H1 (cell line): ENCODE measurements around the gene CELF1. TPM values are rescaled to one million over a fixed set of nuclear protein-coding genes. Genes with fewer than 3 reads are reported as not detected.

Experiments
- CREB1 ChIP-seq: IDR thresholded peaks from 2 replicates; pipeline ENCODE4 v1.6.1; 2012; ENCODE audit warnings: inconsistent platforms
- GABPA ChIP-seq: IDR thresholded peaks from 2 replicates; pipeline ENCODE4 v1.6.1; 2011; ENCODE audit warnings: mild to moderate bottlenecking, low read length, moderate library complexity, borderline replicate concordance; ENCODE audit not compliant: insufficient read depth
- JUN ChIP-seq: IDR thresholded peaks from 2 replicates; pipeline ENCODE4 v1.6.1; 2011; ENCODE audit warnings: low read depth, mild to moderate bottlenecking, improper control_type of control experiment, low read length
- JUND ChIP-seq: IDR thresholded peaks from 2 replicates; pipeline ENCODE4 v1.6.1; 2011; ENCODE audit warnings: mild to moderate bottlenecking, improper control_type of control experiment, low read length
- POLR2A ChIP-seq, 2 experiments: IDR thresholded peaks; 1 replicate in 1 of 2; 2 replicates in 1 of 2; pipeline ENCODE4 v1.6.1; 2011; ENCODE audit warnings: low read depth in 2 of 2, low read length in 2 of 2, mild to moderate bottlenecking in 2 of 2; ENCODE audit errors: control extremely low read depth in 1 of 2
- RNF2 ChIP-seq: fragments of 200-900, 300-1000 bp; sonication (generic); IDR thresholded peaks from 2 replicates; pipeline ENCODE4 v1.7.1; 2016; ENCODE audit warnings: borderline replicate concordance, low read depth, mild to moderate bottlenecking, antibody characterized with exemption, low read length; ENCODE audit not compliant: poor library complexity, severe bottlenecking; ENCODE audit errors: missing control alignments
- SAP30 ChIP-seq: fragments of 300-600 bp; sonication (generic); IDR thresholded peaks from 2 replicates; pipeline ENCODE4 v1.7.1; 2012; ENCODE audit warnings: low read length, moderate library complexity, mild to moderate bottlenecking, inconsistent platforms; ENCODE audit not compliant: insufficient read depth, insufficient replicate concordance
- polyA plus RNA-seq, 7 experiments: library from polyadenylated mRNA; depleted of rRNA in 3 of 7; stranded (reverse) in 5 of 7; unstranded in 2 of 7; fragments of >200 nt in 5 of 7; fragments of 200-250 nt in 2 of 7; gene quantifications; 1 replicate in 5 of 7; 2 replicates in 1 of 7; 4 replicates in 1 of 7; pipeline versions ENCODE4 v1.2.1 to v1.2.3, GENCODE V29; 2011 to 2013; ENCODE audit warnings: missing spikeins in 2 of 7, mixed read lengths in 2 of 7
- total RNA-seq: library from RNA; stranded (reverse); fragmentation: NEBNext Ultra II Directional; extraction: Animal tissue kit (Norgen Biotek cat#: 25700); gene quantifications from 2 replicates; pipeline ENCODE4 v1.2.1, GENCODE V29; 2021
- TF ChIP-seq, protein P1 (sequence below): fragments of 300-600 bp; sonication (generic); IDR thresholded peaks from 2 replicates; pipeline ENCODE4 v1.7.1; 2012; ENCODE audit warnings: low read length, moderate library complexity, mild to moderate bottlenecking, inconsistent platforms; ENCODE audit not compliant: insufficient replicate concordance

Gene CELF1
- total and polyA plus RNA-seq, 2 of the 8 experiments (the other 6 are each of a cell fraction or from before 2014, with no cell fraction given), result 131 to 197 TPM

DNA sequence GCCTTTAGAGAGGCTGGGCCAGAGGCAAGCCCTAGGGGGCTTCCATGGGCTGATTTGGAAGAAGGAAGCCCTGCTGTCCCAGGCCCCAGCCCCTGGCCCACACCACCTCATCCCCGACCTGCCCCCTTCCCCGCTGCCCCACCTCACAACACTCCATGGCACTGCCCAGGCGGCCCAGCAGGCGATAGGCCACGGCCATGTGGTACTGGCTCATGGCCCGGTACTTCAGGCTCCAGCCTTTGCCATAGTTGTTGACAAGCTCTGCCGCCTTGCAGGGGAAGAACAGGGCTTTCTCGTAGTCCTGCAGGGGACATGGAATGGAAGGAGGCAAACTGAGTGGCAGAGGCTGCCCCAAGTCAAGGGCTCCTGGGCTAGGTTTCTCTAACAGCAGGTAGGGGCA, 110.4 kb downstream of the CELF1 start (continued):
- TF ChIP-seq, protein P1, sequence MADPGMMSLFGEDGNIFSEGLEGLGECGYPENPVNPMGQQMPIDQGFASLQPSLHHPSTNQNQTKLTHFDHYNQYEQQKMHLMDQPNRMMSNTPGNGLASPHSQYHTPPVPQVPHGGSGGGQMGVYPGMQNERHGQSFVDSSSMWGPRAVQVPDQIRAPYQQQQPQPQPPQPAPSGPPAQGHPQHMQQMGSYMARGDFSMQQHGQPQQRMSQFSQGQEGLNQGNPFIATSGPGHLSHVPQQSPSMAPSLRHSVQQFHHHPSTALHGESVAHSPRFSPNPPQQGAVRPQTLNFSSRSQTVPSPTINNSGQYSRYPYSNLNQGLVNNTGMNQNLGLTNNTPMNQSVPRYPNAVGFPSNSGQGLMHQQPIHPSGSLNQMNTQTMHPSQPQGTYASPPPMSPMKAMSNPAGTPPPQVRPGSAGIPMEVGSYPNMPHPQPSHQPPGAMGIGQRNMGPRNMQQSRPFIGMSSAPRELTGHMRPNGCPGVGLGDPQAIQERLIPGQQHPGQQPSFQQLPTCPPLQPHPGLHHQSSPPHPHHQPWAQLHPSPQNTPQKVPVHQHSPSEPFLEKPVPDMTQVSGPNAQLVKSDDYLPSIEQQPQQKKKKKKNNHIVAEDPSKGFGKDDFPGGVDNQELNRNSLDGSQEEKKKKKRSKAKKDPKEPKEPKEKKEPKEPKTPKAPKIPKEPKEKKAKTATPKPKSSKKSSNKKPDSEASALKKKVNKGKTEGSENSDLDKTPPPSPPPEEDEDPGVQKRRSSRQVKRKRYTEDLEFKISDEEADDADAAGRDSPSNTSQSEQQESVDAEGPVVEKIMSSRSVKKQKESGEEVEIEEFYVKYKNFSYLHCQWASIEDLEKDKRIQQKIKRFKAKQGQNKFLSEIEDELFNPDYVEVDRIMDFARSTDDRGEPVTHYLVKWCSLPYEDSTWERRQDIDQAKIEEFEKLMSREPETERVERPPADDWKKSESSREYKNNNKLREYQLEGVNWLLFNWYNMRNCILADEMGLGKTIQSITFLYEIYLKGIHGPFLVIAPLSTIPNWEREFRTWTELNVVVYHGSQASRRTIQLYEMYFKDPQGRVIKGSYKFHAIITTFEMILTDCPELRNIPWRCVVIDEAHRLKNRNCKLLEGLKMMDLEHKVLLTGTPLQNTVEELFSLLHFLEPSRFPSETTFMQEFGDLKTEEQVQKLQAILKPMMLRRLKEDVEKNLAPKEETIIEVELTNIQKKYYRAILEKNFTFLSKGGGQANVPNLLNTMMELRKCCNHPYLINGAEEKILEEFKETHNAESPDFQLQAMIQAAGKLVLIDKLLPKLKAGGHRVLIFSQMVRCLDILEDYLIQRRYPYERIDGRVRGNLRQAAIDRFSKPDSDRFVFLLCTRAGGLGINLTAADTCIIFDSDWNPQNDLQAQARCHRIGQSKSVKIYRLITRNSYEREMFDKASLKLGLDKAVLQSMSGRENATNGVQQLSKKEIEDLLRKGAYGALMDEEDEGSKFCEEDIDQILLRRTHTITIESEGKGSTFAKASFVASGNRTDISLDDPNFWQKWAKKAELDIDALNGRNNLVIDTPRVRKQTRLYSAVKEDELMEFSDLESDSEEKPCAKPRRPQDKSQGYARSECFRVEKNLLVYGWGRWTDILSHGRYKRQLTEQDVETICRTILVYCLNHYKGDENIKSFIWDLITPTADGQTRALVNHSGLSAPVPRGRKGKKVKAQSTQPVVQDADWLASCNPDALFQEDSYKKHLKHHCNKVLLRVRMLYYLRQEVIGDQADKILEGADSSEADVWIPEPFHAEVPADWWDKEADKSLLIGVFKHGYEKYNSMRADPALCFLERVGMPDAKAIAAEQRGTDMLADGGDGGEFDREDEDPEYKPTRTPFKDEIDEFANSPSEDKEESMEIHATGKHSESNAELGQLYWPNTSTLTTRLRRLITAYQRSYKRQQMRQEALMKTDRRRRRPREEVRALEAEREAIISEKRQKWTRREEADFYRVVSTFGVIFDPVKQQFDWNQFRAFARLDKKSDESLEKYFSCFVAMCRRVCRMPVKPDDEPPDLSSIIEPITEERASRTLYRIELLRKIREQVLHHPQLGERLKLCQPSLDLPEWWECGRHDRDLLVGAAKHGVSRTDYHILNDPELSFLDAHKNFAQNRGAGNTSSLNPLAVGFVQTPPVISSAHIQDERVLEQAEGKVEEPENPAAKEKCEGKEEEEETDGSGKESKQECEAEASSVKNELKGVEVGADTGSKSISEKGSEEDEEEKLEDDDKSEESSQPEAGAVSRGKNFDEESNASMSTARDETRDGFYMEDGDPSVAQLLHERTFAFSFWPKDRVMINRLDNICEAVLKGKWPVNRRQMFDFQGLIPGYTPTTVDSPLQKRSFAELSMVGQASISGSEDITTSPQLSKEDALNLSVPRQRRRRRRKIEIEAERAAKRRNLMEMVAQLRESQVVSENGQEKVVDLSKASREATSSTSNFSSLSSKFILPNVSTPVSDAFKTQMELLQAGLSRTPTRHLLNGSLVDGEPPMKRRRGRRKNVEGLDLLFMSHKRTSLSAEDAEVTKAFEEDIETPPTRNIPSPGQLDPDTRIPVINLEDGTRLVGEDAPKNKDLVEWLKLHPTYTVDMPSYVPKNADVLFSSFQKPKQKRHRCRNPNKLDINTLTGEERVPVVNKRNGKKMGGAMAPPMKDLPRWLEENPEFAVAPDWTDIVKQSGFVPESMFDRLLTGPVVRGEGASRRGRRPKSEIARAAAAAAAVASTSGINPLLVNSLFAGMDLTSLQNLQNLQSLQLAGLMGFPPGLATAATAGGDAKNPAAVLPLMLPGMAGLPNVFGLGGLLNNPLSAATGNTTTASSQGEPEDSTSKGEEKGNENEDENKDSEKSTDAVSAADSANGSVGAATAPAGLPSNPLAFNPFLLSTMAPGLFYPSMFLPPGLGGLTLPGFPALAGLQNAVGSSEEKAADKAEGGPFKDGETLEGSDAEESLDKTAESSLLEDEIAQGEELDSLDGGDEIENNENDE, result no peak
- TF ChIP-seq JUN, result no peak
- TF ChIP-seq SAP30, result no peak
- TF ChIP-seq JUND, result no peak
- no peak for TF ChIP-seq CREB1
- TF ChIP-seq POLR2A (IDR thresholded peaks at IDR 0.05; ENCODE audit: control extremely low read depth in 1 of 2, low read depth in 2 of 2, low read length in 2 of 2), result no peak
- TF ChIP-seq RNF2, result no peak
- TF ChIP-seq GABPA, result no peak
